HEK293 (cell line): Measurements from ENCODE around the gene MGLL.

Experiments used
- CTCF ChIA-PET: fragments of 350-600 bp; formaldehyde crosslinking; extraction: SDS; loops from one replicate; lab custom pipeline; 2021; ENCODE audit warnings: antibody characterized with exemption; lab: Yijun Ruan, JAX
- POLR2A ChIA-PET: fragments of 300-600 bp; formaldehyde crosslinking; extraction: SDS; loops from one replicate; lab custom pipeline; 2020; ENCODE audit warnings: antibody characterized with exemption, inconsistent platforms; lab: Yijun Ruan, JAX
- H3K27ac ChIP-seq: fragments of 200-500 bp; sonication (Bioruptor generic); 2 replicates; pipeline ENCODE4 v1.5.1; 2014; ENCODE audit warnings: low read depth, low read length, control low read depth, inconsistent platforms; ENCODE audit errors: extremely low read depth
- H3K36me3 ChIP-seq, 2 experiments: fragments of 200-500 bp in 1 of 2; sonication (Bioruptor generic) in 1 of 2; 1 replicate in 1 of 2; 2 replicates in 1 of 2; pipeline ENCODE4 v1.5.1; 2014 to 2017; ENCODE audit warnings: inconsistent platforms in 2 of 2, low read length in 2 of 2; ENCODE audit not compliant: control insufficient read depth in 2 of 2, insufficient read depth in 1 of 2
- H3K4me1 ChIP-seq: fragments of 200-500 bp; sonication (Bioruptor generic); 2 replicates; pipeline ENCODE4 v1.5.1; 2014; ENCODE audit warnings: mild to moderate bottlenecking, low read length, inconsistent platforms; ENCODE audit not compliant: control insufficient read depth, insufficient read depth
- H3K4me3 ChIP-seq: 2 replicates; pipeline ENCODE4 v1.5.1; 2011; ENCODE audit warnings: low read depth, mild to moderate bottlenecking, control low read depth, low read length, moderate library complexity
- H3K9me3 ChIP-seq: fragments of 200-500 bp; sonication (Bioruptor generic); 2 replicates; pipeline ENCODE4 v1.5.1; 2014; ENCODE audit warnings: low read depth, low read length, inconsistent platforms; ENCODE audit not compliant: control insufficient read depth, insufficient read depth
- GLIS1 ChIP-seq: fragments of 450-650 bp; formaldehyde crosslinking; IDR thresholded peaks from 2 replicates; pipeline ENCODE4 v1.5.1; 2016; ENCODE audit warnings: missing biosample characterization, missing genetic modification characterization
- MYNN ChIP-seq: fragments of 450-650 bp; formaldehyde crosslinking; IDR thresholded peaks from 2 replicates; pipeline ENCODE4 v1.5.1; 2016; ENCODE audit warnings: missing biosample characterization, missing genetic modification characterization, borderline replicate concordance
- OVOL3 ChIP-seq: fragments of 450-650 bp; formaldehyde crosslinking; IDR thresholded peaks from 2 replicates; pipeline ENCODE4 v1.5.1; 2016; ENCODE audit warnings: missing biosample characterization, missing genetic modification characterization
- PRDM1 ChIP-seq: fragments of 450-650 bp; formaldehyde crosslinking; IDR thresholded peaks from 2 replicates; pipeline ENCODE4; 2016; ENCODE audit warnings: missing biosample characterization, missing genetic modification characterization
- TRIM28 ChIP-seq: IDR thresholded peaks from 2 replicates; pipeline ENCODE4 v1.6.1; 2011; ENCODE audit warnings: low read length, control low read depth, borderline replicate concordance
- ZFHX2 ChIP-seq: fragments of 450-650 bp; formaldehyde crosslinking; conservative IDR thresholded peaks from 2 replicates; pipeline ENCODE4 v1.5.1; 2016; ENCODE audit warnings: missing biosample characterization, missing genetic modification characterization
- ZFP37 ChIP-seq: fragments of 450-650 bp; formaldehyde crosslinking; IDR thresholded peaks from 2 replicates; pipeline ENCODE4 v1.5.1; 2016; ENCODE audit warnings: missing biosample characterization, missing genetic modification characterization
- ZNF132 ChIP-seq: fragments of 450-650 bp; formaldehyde crosslinking; IDR thresholded peaks from 2 replicates; pipeline ENCODE4 v1.5.1; 2017; ENCODE audit warnings: missing biosample characterization, missing genetic modification characterization, borderline replicate concordance
- ZNF155 ChIP-seq: fragments of 450-650 bp; formaldehyde crosslinking; IDR thresholded peaks from 2 replicates; pipeline ENCODE4 v1.5.1; 2016; ENCODE audit warnings: missing biosample characterization, missing genetic modification characterization
- ZNF16 ChIP-seq: fragments of 450-650 bp; formaldehyde crosslinking; IDR thresholded peaks from 2 replicates; pipeline ENCODE4 v1.5.1; 2016; ENCODE audit warnings: low read depth, missing biosample characterization, missing genetic modification characterization
- ZNF19 ChIP-seq: fragments of 450-650 bp; formaldehyde crosslinking; IDR thresholded peaks from 2 replicates; pipeline ENCODE4; 2016; ENCODE audit warnings: missing biosample characterization, missing genetic modification characterization, low read depth
- ZNF202 ChIP-seq: fragments of 450-650 bp; formaldehyde crosslinking; IDR thresholded peaks from 2 replicates; pipeline ENCODE4 v1.5.1; 2016; ENCODE audit warnings: missing biosample characterization, missing genetic modification characterization, borderline replicate concordance
- ZNF221 ChIP-seq: fragments of 450-650 bp; formaldehyde crosslinking; IDR thresholded peaks from 2 replicates; pipeline ENCODE4 v1.5.1; 2017; ENCODE audit warnings: missing biosample characterization, missing genetic modification characterization, borderline replicate concordance
- ZNF274 ChIP-seq, 2 experiments: fragments of 200-500 bp in 1 of 2; fragments of 450-650 bp in 1 of 2; sonication (Bioruptor generic) in 1 of 2; formaldehyde crosslinking in 1 of 2; IDR thresholded peaks; 2 replicates each; pipeline versions ENCODE4 v1.5.1 to v1.6.1; 2014 to 2016; ENCODE audit warnings: borderline replicate concordance in 1 of 2, inconsistent platforms in 1 of 2, low read length in 1 of 2, missing biosample characterization in 1 of 2, missing genetic modification characterization in 1 of 2
- ZNF311 ChIP-seq: fragments of 450-650 bp; formaldehyde crosslinking; IDR thresholded peaks from 2 replicates; pipeline ENCODE4 v1.5.1; 2017; ENCODE audit warnings: missing biosample characterization, missing genetic modification characterization, borderline replicate concordance
- ZNF350 ChIP-seq: fragments of 450-650 bp; formaldehyde crosslinking; IDR thresholded peaks from 2 replicates; pipeline ENCODE4 v1.5.0; 2017; ENCODE audit warnings: missing biosample characterization, mild to moderate bottlenecking, missing genetic modification characterization
- ZNF37A ChIP-seq: fragments of 450-650 bp; IDR thresholded peaks from 2 replicates; pipeline ENCODE4 v1.5.1; 2018; ENCODE audit warnings: missing biosample characterization, missing genetic modification characterization
- ZNF624 ChIP-seq: fragments of 450-650 bp; formaldehyde crosslinking; IDR thresholded peaks from 2 replicates; pipeline ENCODE4 v1.5.1; 2017; ENCODE audit warnings: missing biosample characterization, missing genetic modification characterization
- ZNF768 ChIP-seq: fragments of 450-650 bp; formaldehyde crosslinking; IDR thresholded peaks from 2 replicates; pipeline ENCODE4 v1.5.1; 2018; ENCODE audit warnings: missing biosample characterization, mild to moderate bottlenecking, missing genetic modification characterization
- TF ChIP-seq, protein P1 (sequence below): fragments of 450-650 bp; formaldehyde crosslinking; IDR thresholded peaks from 2 replicates; pipeline ENCODE4 v1.5.1; 2016; ENCODE audit warnings: missing biosample characterization, missing genetic modification characterization
- TF ChIP-seq, protein P2 (sequence below): fragments of 450-650 bp; formaldehyde crosslinking; IDR thresholded peaks from 2 replicates; pipeline ENCODE4 v1.5.1; 2016; ENCODE audit warnings: missing biosample characterization, missing genetic modification characterization

The MGLL gene

DNA sequence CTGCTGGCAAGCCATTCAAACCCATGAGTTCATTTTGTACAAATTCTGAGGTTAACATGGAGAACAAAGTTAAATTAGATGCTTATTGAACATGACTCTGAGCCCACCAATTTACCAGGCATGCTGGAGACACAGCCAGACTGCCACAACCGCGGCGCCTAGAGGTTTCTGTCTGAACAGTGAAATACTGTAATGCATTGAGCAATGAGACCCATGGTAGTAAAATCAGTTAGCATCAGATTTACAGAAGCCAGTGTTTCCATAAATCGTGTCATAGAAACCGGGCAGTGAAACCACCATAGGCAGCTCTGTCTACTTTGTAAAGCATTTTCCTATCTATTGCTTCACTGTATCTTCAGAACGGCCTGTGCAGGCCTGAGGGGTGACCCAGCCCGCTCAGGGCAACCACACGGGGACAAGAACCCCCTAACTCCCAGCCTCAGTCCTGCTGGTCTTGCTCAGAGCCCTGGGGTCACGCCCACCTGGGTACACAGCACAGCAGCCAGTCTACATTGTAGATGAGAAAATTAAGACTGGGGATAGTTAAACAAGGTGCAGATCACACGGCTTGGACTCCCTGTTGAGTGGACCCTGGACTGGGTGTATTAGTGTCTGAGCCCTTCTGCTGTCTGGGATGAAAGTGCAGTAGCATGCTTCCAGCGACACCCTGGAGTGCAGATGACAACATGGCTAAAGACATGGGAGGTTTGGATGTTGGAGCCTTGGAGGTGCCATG, 44.2 kb downstream of the MGLL start:
- no peaks in the 10 kb centered on the region for H3K9me3 ChIP-seq
- H3K36me3 ChIP-seq: no peaks in the 10 kb centered on the region
- POLR2A ChIA-PET: no interaction called here
- TF ChIP-seq ZNF132 (tag by site-specific recombination) (no peak), GLIS1 (tag by site-specific recombination) (no peak), ZNF19 (no peak), ZNF16 (tag by site-specific recombination) (no peak), ZNF274 (IDR thresholded peaks at IDR 0.05; ENCODE audit: low read length) (no peak), ZNF274 (tag by site-specific recombination; IDR thresholded peaks at IDR 0.05; ENCODE audit: borderline replicate concordance) (no peak), ZNF155 (no peak), ZNF311 (tag by site-specific recombination) (no peak), ZNF202 (tag by site-specific recombination) (no peak), PRDM1 (no peak), OVOL3 (tag by site-specific recombination) (no peak), ZNF350 (tag by site-specific recombination) (no peak), ZNF768 (tag by site-specific recombination) (no peak), ZNF37A (tag by site-specific recombination) (no peak), ZFHX2 (tag by site-specific recombination) (no peak), ZNF221 (tag by site-specific recombination) (no peak)
- TF ChIP-seq, protein P1, sequence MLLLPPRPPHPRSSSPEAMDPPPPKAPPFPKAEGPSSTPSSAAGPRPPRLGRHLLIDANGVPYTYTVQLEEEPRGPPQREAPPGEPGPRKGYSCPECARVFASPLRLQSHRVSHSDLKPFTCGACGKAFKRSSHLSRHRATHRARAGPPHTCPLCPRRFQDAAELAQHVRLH (tag by site-specific recombination): no peak
- TF ChIP-seq, protein P2, sequence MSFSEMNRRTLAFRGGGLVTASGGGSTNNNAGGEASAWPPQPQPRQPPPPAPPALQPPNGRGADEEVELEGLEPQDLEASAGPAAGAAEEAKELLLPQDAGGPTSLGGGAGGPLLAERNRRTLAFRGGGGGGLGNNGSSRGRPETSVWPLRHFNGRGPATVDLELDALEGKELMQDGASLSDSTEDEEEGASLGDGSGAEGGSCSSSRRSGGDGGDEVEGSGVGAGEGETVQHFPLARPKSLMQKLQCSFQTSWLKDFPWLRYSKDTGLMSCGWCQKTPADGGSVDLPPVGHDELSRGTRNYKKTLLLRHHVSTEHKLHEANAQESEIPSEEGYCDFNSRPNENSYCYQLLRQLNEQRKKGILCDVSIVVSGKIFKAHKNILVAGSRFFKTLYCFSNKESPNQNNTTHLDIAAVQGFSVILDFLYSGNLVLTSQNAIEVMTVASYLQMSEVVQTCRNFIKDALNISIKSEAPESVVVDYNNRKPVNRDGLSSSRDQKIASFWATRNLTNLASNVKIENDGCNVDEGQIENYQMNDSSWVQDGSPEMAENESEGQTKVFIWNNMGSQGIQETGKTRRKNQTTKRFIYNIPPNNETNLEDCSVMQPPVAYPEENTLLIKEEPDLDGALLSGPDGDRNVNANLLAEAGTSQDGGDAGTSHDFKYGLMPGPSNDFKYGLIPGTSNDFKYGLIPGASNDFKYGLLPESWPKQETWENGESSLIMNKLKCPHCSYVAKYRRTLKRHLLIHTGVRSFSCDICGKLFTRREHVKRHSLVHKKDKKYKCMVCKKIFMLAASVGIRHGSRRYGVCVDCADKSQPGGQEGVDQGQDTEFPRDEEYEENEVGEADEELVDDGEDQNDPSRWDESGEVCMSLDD (tag by site-specific recombination): no peak
- CTCF ChIA-PET: no interaction called here
- no peak overlapping the region for H3K4me3 ChIP-seq
- no peak overlapping the region for H3K27ac ChIP-seq
- H3K4me1 ChIP-seq: no peaks in the 10 kb centered on the region

DNA sequence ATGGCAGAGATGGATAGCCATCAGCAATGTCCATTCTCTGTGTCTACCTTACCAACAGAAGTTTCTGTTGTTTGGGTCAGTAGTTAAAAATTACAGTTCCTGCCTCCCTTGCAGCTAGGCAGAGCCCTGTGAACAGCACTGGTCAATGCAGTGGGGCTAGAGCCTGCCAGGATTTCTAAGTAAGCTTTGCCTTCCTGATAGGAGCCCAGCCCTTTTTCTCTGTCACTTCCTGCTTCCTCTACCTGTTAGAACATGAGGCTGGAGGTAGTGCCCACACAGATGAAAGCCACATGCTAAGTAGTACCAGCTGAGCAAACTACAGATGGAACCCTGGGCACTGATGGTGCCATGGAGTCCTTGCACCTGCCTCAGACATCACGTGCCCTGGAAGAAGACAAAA, 45.0 kb downstream of the MGLL start:
- no peak overlapping the region for H3K27ac ChIP-seq
- ChIA-PET POLR2A (no interaction called here), CTCF (no interaction called here)
- no peaks in the 10 kb centered on the region for H3K9me3 ChIP-seq
- H3K4me1 ChIP-seq: no peaks in the 10 kb centered on the region
- TF ChIP-seq MYNN (tag by site-specific recombination) (no peak), TRIM28 (peak; percentile 44; the same call in 1 of the 2 replicates), ZFP37 (tag by site-specific recombination) (no peak), ZNF624 (tag by site-specific recombination) (no peak)
- no peaks in the 10 kb centered on the region for H3K36me3 ChIP-seq
- H3K4me3 ChIP-seq: no peak overlapping the region
